ENCODE data around the gene LENG8.
"Not testable (repeated sequence)": the region's sequence is repeated elsewhere in the genome, so short reads cannot be mapped to it uniquely, and the experiment has no call there.

The LENG8 gene

DNA sequence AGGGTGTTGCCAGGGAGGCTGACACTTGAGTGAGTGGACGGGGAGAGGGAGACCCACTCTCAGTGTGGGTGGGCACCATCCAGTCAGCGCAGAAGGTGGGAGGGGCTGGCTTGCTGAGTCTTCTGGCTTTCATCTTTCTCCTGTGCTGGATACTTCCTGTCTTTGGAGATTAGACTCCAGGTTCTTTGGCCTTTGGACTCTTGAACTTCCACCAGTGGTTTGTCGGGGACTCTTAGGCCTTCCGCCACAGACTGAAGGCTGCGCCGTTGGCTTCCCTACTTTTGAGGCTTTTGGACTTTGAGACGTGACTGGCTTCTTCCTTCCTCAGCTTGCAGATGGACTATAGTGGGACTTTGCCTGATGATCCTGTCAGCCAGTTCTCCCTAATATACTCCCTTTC, 4.3 kb upstream of the LENG8 start:
- no peak for DNase-seq

DNA sequence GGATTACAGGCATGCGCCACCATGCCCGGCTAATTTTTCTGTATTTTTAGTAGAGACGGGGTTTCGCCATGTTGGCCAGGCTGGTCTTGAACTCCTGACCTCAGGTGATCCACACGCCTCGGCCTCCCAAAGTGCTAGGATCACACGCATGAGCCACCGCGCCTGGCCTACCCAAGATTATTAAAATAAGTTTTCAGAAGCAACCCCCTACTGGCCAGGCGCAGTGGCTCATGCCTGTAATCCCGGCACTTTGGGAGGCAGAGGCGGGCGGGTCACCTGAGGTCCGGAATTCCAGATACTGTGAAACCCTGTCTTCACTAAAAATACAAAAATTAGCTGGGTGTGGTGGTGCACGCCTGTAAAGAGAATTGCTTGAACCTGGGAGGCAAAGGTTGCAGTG, 2.6 kb upstream of the LENG8 start:
- DNase-seq: not testable (repeated sequence)

DNA sequence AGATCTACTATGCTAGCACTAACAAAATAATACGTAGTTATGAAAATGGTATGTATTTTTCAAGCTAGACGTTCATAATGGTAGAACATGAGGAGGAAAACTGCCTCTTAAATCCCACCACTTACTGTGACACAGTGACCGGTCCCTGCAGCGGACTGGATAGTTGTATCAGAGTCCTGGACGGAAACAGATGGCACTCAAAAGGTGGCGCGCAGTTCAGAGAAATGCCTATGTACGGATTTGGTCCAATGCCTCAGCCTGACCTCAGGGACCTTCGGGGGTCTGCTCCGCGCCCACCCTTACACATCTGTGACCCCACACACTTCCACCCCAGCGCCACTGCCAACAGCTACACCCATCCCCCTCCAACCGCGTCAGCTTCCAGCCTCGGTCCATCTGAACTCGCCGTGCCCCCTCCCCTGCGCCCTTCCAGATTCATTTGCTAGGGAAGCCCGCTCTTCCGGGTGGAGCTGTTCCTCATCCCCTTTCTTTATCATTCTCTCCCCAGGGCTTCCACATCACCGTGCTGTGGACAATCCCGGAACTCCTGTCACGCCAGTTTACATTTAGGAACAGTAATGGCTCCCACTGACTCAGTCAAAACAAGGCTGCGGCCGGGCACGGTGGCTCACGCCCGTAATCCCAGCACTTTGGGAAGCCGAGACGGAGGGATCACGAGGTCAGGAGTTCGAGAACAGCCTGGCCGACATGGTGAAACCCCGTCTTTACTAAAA, 792 bp upstream of the LENG8 start:
- DNase-seq: peak; percentile 31 to 48

DNA sequence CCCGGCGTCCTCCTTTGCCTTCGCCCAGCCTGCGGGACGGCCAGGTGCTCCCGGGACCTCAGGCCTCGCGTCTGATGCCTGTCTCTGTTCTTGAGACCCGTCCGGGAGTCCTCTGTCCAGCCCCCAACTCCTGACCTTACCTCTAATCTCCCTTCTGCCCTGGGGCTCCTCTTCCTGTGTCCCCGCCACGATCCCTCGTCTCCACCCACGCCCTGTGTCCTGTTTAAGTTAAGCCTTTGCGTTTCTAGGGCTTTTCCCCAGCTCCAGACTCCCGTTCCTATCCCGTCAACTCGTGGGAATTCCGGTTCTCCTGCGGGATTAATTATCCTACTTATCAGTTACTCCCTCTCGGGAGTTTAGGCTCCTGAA, 686 bp downstream of the LENG8 start:
- DNase-seq: no peak

DNA sequence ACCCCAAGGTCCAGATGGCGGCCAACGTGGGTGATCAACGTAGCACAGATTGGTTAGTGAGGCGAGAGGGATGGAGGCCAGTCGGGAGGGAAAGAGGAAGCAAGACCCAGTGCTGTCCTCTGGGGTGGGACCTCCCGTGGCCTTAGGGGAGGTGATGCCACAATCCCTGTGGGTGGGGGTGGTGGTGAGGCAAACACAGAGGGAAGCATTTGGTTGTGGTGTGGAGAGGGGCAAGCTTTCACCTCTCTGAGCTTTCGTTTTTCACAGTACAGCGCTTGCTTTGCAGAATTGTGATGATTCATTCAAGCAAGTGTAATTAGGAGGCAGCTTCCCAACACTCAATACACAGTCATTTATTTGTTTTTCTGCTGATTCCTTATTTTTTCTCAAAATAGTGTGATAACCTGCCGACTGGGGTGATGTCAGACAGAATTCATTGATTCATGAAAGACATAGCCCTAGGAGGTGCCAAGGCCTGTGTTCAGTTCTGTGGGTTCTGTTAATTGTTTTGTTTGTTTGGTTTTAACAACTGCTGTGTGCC, 2.4 kb downstream of the LENG8 start:
- peak in 1 of 2 donors; percentile 38 for DNase-seq

DNA sequence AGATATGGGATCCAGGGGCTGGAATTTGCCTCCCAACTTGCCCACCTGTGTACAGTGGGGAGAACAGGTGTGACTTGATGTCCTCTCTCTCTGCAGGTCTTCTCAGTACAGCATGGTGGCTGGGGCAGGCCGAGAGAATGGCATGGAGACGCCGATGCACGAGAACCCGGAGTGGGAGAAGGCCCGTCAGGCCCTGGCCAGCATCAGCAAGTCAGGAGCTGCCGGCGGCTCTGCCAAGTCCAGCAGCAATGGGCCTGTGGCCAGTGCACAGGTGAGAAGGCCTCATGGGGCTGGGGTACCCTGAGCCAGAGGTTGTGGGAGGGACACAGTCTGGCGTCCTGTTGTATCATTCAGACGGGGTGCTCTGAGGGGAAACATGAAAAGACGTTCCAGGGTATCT, 3.0 kb downstream of the LENG8 start:
- no peak for DNase-seq

DNA sequence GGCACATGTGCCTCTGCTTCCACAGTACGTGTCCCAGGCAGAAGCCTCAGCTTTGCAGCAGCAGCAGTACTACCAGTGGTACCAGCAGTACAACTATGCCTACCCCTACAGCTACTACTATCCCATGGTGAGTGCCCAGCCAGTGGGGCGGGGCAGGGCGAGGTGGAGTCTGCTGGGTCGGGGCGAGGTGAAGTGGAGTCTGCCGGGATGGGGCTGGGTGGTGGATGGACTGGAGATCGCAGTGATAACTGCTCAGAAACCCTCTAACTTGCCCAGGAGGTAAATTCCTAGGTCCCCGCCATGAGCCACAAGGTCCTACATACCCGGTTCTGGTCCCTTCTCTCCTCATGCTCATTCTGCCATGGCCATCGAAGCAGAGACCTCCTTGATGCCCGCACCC, 3.6 kb downstream of the LENG8 start:
- DNase-seq: no peak

DNA sequence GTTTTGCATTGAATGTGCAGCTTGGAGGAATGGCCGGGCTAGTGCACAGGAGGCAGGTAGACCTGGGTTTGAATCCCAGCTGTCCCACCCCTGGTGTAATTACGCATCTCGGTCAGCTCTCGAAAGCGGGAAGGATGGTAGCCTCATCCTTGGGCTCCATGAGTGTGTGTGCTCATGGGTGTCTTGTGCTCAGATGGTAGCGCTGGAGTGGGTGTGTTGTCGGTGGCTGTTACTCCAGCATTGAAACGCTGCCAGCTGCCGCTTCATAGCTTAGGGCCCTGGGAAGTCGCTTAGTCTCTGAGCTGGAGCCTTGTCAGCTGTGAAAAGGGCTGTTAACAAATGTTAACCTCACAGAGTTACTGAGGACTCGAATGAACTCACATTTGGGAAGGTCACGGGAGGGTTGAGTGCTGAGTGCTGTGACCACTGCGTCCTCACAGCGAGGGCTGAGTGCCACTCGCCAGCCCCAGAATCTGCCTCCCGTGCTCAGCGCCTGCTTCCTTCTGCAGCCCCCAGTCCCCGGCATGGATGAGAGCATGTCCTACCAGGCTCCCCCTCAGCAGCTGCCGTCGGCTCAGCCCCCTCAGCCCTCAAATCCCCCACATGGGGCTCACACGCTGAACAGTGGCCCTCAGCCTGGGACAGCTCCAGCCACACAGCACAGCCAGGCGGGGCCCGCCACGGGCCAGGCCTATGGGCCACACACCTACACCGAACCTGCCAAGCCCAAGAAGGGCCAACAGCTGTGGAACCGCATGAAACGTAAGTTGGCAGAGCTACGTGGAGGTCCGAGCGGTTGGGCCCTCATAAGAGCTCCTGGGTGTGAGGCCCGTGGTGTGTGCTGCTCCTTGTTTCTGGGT, 5.2 kb downstream of the LENG8 start:
- DNase-seq: no peak

DNA sequence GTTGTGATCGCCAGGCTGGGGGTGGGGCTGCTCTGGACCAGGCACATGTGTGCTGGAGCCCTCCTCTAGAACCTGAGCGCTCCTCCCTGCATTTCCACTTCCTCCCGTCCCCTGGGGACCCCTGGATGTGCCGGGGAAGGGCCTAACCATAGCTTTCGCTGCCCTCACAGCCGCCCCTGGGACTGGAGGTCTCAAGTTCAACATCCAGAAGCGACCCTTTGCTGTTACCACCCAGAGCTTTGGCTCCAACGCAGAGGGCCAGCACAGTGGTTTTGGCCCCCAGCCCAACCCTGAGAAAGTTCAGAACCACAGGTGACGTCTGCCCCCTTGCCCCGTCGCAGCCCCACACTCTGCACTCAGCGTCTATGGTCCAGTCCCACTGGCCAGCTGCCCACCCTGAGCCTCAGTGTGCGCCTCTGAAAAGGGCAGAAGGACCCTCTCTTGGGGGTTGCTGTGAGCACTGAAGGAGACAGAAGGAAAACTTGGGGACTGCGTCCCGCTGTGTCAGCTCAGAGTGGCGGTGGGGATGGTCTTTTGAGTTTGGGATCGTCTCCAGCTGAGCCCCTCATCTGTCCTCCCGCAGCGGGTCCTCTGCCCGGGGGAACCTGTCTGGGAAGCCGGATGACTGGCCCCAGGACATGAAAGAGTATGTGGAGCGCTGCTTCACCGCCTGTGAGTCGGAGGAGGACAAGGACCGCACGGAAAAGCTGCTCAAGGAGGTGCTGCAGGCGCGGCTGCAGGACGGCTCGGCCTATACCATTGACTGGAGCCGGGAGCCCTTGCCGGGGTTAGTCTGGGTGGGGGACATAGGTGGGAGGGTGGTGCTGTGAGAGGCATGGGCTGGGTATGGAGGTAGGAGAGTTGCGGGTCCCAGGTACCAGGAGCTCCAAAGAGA, 6.0 kb downstream of the LENG8 start:
- DNase-seq: no peak

DNA sequence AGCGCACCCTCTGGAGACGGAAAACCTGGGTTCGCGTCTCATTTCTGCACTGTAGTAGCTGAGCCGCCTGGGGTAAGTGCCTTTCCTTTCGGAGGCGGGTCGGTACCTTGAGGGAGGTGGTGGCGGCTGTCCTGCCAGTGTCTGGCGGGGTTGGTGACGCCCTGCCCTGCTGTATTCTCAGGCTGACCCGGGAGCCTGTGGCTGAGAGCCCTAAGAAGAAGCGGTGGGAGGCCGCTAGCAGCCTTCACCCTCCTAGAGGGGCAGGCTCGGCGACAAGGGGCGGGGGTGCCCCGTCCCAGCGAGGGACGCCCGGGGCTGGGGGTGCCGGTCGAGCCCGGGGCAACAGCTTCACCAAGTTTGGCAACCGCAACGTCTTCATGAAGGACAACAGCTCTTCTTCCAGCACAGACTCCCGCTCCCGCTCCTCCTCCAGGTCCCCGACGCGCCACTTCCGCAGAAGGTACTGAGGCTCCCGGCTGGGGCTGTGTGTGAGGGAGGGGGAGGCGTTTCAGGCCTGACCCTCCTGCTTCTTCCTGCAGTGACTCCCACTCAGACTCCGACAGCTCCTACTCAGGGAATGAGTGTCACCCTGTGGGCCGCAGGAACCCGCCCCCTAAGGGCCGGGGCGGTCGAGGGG, 6.9 kb downstream of the LENG8 start:
- DNase-seq: no peak

DNA sequence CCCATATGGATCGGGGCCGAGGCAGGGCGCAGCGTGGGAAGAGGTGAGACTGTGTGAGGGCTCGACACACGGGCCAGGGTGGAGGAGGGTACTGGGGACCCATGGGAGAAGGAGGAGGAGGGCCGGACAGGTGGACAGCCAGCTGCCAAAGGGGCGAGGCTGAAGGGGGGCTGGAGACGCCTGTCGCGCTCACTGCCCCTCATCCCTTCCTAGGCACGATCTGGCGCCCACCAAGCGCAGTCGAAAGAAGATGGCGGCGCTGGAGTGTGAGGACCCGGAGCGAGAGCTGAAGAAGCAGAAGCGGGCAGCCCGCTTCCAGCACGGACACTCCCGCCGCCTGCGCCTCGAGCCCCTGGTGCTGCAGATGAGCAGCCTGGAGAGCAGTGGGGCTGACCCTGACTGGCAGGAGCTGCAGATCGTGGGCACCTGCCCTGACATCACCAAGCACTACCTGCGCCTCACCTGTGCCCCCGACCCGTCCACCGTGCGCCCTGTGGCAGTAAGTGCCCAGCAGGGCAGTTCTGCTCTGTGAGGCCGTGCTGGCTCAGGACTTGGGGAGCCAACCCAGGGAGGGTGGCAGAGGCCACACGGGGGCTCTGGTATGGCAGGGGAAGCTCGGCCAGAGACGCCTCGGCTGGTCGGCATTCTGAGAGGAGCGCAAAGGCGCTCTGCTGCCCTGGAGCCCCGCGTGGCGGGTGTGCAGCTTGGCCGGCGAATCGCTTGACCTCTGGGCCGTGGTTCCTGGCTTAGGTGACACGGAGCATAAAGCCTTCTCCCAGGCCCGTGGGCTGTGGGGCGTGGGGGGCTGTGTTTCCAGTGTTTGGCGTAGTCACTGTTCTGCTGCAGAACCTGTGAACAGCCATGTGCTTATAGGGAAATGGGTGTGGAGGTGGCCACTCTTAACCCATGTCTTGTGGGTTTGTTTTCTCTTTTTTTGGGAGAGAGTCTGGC, 7.7 kb downstream of the LENG8 start:
- no peak for DNase-seq

DNA sequence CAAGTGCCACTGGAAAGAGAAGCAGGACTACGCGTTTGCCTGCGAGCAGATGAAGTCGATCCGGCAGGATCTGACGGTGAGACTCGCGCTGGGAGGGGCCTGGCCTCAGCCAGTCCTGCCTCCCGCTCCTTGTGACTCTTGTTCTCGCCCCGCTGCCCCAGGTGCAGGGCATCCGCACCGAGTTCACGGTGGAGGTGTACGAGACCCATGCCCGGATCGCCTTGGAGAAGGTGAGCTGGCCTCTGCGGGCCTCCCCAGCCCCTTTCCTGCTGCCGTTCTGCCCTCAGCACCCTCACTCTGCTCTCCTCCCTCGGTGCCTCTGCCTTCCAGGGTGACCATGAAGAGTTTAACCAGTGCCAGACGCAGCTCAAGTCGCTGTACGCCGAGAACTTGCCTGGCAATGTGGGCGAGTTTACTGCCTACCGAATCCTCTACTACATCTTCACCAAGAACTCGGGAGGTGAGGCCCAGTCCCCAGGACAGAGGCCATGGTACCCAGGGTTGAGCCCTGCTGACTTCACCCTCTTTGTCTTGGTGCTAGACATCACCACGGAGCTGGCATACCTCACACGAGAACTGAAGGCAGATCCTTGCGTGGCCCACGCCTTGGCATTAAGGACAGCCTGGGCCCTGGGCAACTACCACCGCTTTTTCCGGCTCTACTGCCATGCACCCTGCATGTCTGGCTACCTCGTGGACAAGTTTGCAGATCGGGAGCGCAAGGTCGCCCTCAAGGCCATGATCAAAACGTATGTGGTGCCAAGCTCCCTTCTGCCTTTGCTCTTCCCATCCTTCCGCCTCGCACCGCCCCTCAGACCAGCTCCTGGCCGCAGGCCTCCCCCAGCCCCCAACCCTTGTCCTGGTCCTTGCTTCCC, 9.0 kb downstream of the LENG8 start:
- no peak for DNase-seq

DNA sequence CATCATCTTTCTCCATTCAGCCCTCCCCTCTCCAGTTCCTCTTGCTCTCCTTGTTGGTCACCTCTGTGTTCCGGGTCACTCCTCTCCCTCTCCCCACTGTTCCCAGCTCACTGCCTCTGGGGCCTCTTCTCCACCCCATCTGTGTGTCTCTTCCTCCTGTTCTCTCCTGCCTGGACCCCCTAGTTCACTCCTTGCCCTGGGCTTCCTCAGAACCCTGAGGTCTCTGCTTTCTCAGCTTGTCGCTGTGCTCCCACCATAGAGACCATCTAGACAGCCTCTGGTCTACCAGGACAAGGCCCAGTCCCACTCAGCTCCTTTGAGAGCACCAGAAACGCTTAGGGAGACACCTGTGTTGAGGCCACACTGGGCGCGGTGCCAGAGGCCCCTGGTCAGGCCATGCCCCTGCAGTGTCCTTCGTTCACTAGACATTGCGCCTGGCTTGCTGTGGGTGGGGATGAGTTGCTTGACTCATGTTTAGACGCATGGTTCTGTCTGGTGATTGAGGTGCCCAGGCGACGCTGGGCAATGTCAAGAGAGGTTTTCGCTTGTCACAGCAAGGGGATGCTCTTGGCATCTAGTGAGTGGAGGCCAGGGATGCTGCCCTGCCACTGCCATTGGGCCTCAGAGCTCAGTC, 9.8 kb downstream of the LENG8 start:
- DNase-seq: no peak

DNA sequence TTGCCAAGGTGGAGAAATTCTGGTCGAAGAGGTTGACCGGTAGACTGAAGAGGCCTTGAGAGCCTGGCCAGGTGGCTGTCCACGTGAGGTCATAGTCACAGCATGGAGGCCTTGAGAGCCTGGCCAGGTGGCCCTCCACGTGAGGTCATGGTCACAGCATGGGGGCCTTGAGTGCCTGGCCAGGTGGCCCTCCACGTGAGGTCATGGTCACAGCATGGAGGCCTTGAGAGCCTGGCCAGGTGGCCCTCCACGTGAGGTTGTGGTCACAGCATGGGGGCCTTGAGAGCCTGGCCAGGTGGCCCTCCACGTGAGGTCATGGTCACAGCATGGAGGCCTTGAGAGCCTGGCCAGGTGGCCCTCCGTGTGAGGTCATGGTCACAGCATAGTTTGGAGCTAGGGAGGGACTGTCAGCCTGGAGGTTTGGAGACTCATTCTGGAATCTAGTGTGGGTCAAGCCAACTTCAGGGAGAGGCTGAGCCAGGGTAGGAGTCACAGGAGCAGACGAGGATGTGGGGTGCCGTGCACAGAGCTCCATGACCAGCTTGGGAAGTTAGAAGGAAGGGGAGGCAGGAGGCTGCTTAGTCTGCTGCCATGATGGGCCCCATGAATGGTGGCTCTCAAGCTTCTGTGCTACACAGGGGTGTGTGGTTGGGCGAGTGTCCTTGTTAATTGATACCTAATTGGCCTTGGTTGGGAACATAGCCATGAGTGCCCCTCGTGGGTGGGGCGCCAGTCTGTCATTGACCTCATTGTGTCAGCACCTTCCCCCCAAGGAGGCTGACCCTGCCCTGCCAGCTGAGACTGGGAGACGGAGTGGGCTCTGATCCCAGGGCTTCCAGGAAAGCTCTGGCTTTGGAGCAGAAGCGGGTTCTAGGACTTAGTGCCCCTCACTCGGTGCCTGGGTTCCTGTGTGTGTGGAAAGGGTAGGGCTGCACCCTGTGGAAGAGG, 10.6 kb downstream of the LENG8 start:
- no peak for DNase-seq

DNA sequence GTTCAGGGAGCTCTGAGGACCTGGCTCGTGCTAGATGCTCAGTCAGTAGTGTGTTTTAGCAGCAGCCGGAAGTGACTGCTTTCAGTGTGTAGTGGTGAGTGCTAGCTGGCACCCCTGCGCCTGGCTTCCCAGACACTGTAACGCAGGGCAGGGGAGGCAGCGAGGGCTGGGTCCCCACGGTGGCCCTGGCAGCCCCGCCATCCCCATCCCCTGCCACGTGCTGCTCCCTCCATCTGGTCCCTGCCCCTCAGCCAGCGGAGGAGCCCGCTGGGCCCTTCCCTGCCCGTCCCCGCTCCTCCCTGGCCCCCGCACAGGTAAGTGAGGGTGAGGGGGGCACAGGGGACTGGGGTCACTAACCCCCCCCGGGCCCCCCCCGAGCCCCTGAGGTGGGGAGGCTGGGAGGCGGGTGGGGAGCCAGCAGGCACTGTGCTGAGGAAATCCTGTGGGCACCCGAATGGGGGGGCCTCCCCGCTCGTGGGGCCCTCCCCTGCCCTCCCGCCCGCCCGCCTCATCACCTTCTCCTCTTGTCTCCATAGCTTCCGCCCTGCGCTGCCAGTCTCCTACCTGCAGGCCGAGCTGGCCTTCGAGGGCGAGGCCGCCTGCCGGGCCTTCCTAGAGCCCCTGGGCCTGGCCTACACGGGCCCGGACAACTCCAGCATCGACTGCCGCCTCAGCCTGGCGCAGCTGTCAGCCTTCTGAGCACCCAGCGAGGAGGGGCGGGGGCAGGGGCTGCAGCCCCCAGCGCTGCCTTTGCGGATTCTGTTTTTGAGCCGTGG, 11.4 kb downstream of the LENG8 start:
- DNase-seq: no peak

DNA sequence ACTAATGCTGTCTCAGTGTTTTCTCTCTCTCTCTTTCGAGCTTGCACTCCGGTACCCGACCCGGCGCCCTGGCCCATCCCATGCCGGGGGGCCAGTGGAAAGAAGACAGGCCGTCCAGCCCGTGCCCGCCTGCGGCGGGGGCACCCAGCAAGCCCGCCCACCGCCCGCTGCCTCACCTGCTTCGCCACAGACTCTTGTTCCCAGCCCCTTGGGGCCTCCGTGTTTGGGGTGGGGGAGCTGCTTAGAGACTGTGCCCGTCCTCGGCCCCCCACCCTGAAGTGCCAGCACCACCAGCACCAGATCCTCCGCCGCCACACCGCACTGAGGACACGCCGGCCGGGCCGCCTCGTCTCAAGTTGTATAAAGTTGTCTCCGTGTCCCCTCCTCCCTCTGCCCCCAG, 12.2 kb downstream of the LENG8 start:
- no peak for DNase-seq

DNA sequence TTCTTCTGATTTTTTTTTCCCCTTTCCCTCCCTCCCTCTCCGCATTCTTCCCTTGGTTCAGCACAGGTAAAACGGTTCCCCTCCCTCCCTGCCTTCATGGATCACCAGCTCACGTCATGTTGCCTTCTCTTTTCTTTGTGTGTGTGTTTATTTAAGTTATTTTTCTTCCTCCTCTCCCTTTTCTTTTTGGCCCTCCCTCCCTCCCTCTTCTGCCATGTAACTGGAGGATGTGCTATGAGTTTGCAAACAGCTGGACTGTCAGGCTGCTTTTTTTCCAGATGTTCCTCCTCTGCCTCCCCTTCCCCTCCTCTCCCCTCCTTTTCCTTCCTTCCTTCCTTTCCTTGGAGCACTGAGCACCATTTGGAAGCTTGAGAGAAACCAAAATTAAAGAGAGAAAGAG, 12.6 kb downstream of the LENG8 start:
- DNase-seq: no peak
